ENCODE measurements around the gene CLEC2L. TPM values are rescaled to one million over a fixed set of nuclear protein-coding genes. Genes with fewer than 3 reads are reported as not detected.

Gene CLEC2L
- total RNA-seq, 1 donor from 2014 or later = not detected

GRCh38 chr7:139576179-139576973 is 52.9 kb downstream of the CLEC2L start:
- TF ChIP-seq EZH2 (IDR thresholded peaks at IDR 0.05; ENCODE audit: insufficient read depth, low read length) (no peak), CTCF (IDR thresholded peaks at IDR 0.05; ENCODE audit: insufficient read depth, low read depth, low read length) (no peak)
- Mint-ChIP-seq H3K27me3 (ENCODE audit: low read depth, unreplicated experiment) (no peaks in the 10 kb centered on the region), H3K27ac (ENCODE audit: unreplicated experiment) (no peak overlapping the region), H3K4me3 (ENCODE audit: unreplicated experiment) (no peak overlapping the region), H3K36me3 (ENCODE audit: low read depth, unreplicated experiment) (peaks cover 19% of the 10 kb centered on the region), H3K9me3 (ENCODE audit: unreplicated experiment) (no peaks in the 10 kb centered on the region), H3K4me1 (ENCODE audit: low read depth, unreplicated experiment) (no peaks in the 10 kb centered on the region)
- no peak overlapping the region for H3K27ac ChIP-seq (ENCODE audit: low read depth, low read length)
- no peaks in the 10 kb centered on the region for H3K9me3 ChIP-seq (ENCODE audit: insufficient read depth, low read depth, low read length)
- peaks cover 11% of the 10 kb centered on the region for H3K36me3 ChIP-seq (ENCODE audit: insufficient read depth, low read length)
- no peaks in the 10 kb centered on the region for H3K4me1 ChIP-seq (ENCODE audit: insufficient read depth, low read length)
- H3K79me2 ChIP-seq (ENCODE audit: insufficient read depth, low read length) = no peaks in the 10 kb centered on the region
- no peak overlapping the region for H3K4me3 ChIP-seq (ENCODE audit: insufficient read depth, low read depth, low read length)
- H3K9ac ChIP-seq (ENCODE audit: low read length) = no peak overlapping the region
- H4K20me1 ChIP-seq (ENCODE audit: insufficient read depth, low read length) = peaks cover 4% of the 10 kb centered on the region
- no peak overlapping the region for H3K4me2 ChIP-seq (ENCODE audit: low read length)
- DNase-seq (ENCODE audit: low read depth) (no peak), FAIRE-seq (no peak)
- no peaks in the 10 kb centered on the region for H3K27me3 ChIP-seq (ENCODE audit: insufficient read depth, low read length)
- H2AFZ ChIP-seq (ENCODE audit: low read depth, low read length) = no peak overlapping the region

- H3K27ac ChIP-seq (ENCODE audit: low read depth, low read length) = no peak overlapping the region
- no peaks in the 10 kb centered on the region for H3K4me1 ChIP-seq (ENCODE audit: insufficient read depth, low read length)
- no peak overlapping the region for H3K4me3 Mint-ChIP-seq (ENCODE audit: unreplicated experiment)
- no peaks in the 10 kb centered on the region for H3K4me1 Mint-ChIP-seq (ENCODE audit: low read depth, unreplicated experiment)
- H3K27ac Mint-ChIP-seq (ENCODE audit: unreplicated experiment) = no peak overlapping the region
- no peak for FAIRE-seq
- no peaks in the 10 kb centered on the region for H3K79me2 ChIP-seq (ENCODE audit: insufficient read depth, low read length)
- peaks cover 4% of the 10 kb centered on the region for H4K20me1 ChIP-seq (ENCODE audit: insufficient read depth, low read length)
- no peaks in the 10 kb centered on the region for H3K9me3 ChIP-seq (ENCODE audit: insufficient read depth, low read depth, low read length)
- H3K9me3 Mint-ChIP-seq (ENCODE audit: unreplicated experiment) = no peaks in the 10 kb centered on the region
- H3K9ac ChIP-seq (ENCODE audit: low read length) = no peak overlapping the region
- H3K36me3 ChIP-seq (ENCODE audit: insufficient read depth, low read length) = peaks cover 21% of the 10 kb centered on the region
- peaks cover 22% of the 10 kb centered on the region for H3K36me3 Mint-ChIP-seq (ENCODE audit: low read depth, unreplicated experiment)
- DNase-seq (ENCODE audit: low read depth) = no peak
- no peaks in the 10 kb centered on the region for H3K27me3 ChIP-seq (ENCODE audit: insufficient read depth, low read length)
- H2AFZ ChIP-seq (ENCODE audit: low read depth, low read length) = no peak overlapping the region
- no peak overlapping the region for H3K4me2 ChIP-seq (ENCODE audit: low read length)
- no peak for TF ChIP-seq CTCF (IDR thresholded peaks at IDR 0.05; ENCODE audit: insufficient read depth, low read depth, low read length)
- TF ChIP-seq EZH2 (IDR thresholded peaks at IDR 0.05; ENCODE audit: insufficient read depth, low read length) = no peak
- no peak overlapping the region for H3K4me3 ChIP-seq (ENCODE audit: insufficient read depth, low read depth, low read length)
- H3K27me3 Mint-ChIP-seq (ENCODE audit: low read depth, unreplicated experiment) = no peaks in the 10 kb centered on the region
Measured at GRCh38 chr7:139580435-139580834, 57.0 kb downstream of the CLEC2L start.

GRCh38 chr7:139582130-139582650 is 58.7 kb downstream of the CLEC2L start:
- Histone ChIP-seq H2AFZ (ENCODE audit: low read depth, low read length) (no peak overlapping the region), H3K9me3 (ENCODE audit: insufficient read depth, low read depth, low read length) (no peaks in the 10 kb centered on the region), H3K27ac (ENCODE audit: low read depth, low read length) (no peak overlapping the region), H3K79me2 (ENCODE audit: insufficient read depth, low read length) (no peaks in the 10 kb centered on the region), H4K20me1 (ENCODE audit: insufficient read depth, low read length) (peaks cover 4% of the 10 kb centered on the region), H3K9ac (ENCODE audit: low read length) (no peak overlapping the region), H3K4me2 (ENCODE audit: low read length) (no peak overlapping the region), H3K4me1 (ENCODE audit: insufficient read depth, low read length) (no peaks in the 10 kb centered on the region), H3K4me3 (ENCODE audit: insufficient read depth, low read depth, low read length) (no peak overlapping the region), H3K27me3 (ENCODE audit: insufficient read depth, low read length) (no peaks in the 10 kb centered on the region), H3K36me3 (ENCODE audit: insufficient read depth, low read length) (peaks cover 30% of the 10 kb centered on the region)
- no peak for TF ChIP-seq CTCF (IDR thresholded peaks at IDR 0.05; ENCODE audit: insufficient read depth, low read depth, low read length)
- no peak for TF ChIP-seq EZH2 (IDR thresholded peaks at IDR 0.05; ENCODE audit: insufficient read depth, low read length)
- Mint-ChIP-seq H3K27ac (ENCODE audit: unreplicated experiment) (no peak overlapping the region), H3K36me3 (ENCODE audit: low read depth, unreplicated experiment) (peaks cover 18% of the 10 kb centered on the region), H3K4me3 (ENCODE audit: unreplicated experiment) (no peak overlapping the region), H3K9me3 (ENCODE audit: unreplicated experiment) (no peaks in the 10 kb centered on the region), H3K27me3 (ENCODE audit: low read depth, unreplicated experiment) (no peaks in the 10 kb centered on the region), H3K4me1 (ENCODE audit: low read depth, unreplicated experiment) (no peaks in the 10 kb centered on the region)
- no peak for DNase-seq (ENCODE audit: low read depth)
- no peak for FAIRE-seq
